Stomach smooth muscle (tissue), 2 donors: Measurements from ENCODE around the gene GLCE.

Experiments
- H3K27ac ChIP-seq: one replicate; pipeline ENCODE4 v1.7.0; 2013; ENCODE audit warnings: mild to moderate bottlenecking, low read length, inconsistent platforms
- H3K27me3 ChIP-seq, 2 donors: one replicate each; pipeline ENCODE4 v1.7.0; 2013; ENCODE audit warnings: low read length in 2 of 2; ENCODE audit not compliant: insufficient read depth in 2 of 2, control insufficient read depth in 1 of 2
- H3K36me3 ChIP-seq, 2 donors: one replicate each; pipeline ENCODE4 v1.7.0; 2013; ENCODE audit warnings: low read length in 2 of 2; ENCODE audit not compliant: control insufficient read depth in 2 of 2, insufficient read depth in 2 of 2
- H3K4me1 ChIP-seq: one replicate; pipeline ENCODE4 v1.7.0; 2013; ENCODE audit warnings: low read length; ENCODE audit not compliant: control insufficient read depth, insufficient read depth
- H3K4me3 ChIP-seq, 2 donors: one replicate each; pipeline ENCODE4 v1.7.0; 2013; ENCODE audit warnings: low read length in 2 of 2
- H3K9ac ChIP-seq, 2 donors: one replicate each; pipeline ENCODE4 v1.7.0; 2013; ENCODE audit warnings: low read length in 2 of 2, mild to moderate bottlenecking in 1 of 2
- H3K9me3 ChIP-seq, 2 donors: one replicate each; pipeline ENCODE4 v1.7.0; 2013; ENCODE audit warnings: low read length in 2 of 2; ENCODE audit not compliant: control insufficient read depth in 2 of 2
- donor health status: healthy.
- donor health status: Pancreatic carcinoma.

GLCE gene

GRCh38 chr15:69206079-69206478 is 45.6 kb downstream of the GLCE start:
- no peaks in the 10 kb centered on the region for H3K36me3 ChIP-seq
- no peak overlapping the region for H3K27ac ChIP-seq
- no peak overlapping the region for H3K4me3 ChIP-seq
- H3K9me3 ChIP-seq = no peaks in the 10 kb centered on the region
- H3K9ac ChIP-seq = no peak overlapping the region
- H3K27me3 ChIP-seq = no peaks in the 10 kb centered on the region
- H3K4me1 ChIP-seq = no peaks in the 10 kb centered on the region

DNA sequence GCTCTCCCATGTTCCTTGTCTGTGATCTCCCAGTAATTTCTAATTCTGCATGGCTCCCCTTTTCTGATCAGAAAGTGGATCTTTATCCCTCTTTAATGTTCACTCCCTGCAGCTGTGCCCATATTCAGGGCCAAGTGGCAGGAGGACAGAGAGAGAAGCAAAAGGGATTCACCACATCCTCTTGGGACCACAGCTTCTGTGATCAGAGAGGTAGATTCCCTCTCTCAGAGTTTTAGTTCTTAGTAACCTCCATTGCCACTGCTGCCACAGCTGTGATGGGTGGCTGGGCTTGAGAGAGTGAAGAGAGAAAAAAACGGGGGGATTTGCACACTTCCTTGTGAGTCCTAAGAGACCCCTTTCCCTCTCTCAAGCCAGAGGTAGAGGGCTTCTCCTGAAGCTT is 49.2 kb downstream of the GLCE start:
- Histone ChIP-seq H3K27ac (no peak overlapping the region), H3K27me3 (no peaks in the 10 kb centered on the region), H3K9me3 (no peaks in the 10 kb centered on the region), H3K36me3 (no peaks in the 10 kb centered on the region), H3K9ac (no peak overlapping the region), H3K4me3 (no peak overlapping the region), H3K4me1 (no peaks in the 10 kb centered on the region)

DNA sequence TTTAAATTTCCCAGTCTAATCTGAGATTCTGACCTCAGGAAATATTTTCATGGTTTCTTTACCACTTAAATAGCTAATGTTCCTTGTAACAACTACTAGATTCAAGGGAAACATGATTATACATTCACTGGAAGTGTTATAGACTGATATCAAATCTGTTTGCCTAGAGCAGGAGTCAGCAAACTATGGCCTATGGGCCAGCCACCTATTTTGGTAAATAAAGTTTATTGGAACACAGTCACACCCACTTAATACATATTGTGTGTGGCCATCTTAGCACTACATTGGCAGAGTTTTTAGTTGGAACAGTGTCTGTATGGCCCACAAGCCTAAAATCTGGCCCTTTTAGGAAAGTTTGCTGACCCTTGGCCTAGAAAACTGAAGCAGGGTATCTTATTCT is 50.1 kb downstream of the GLCE start:
- H3K27ac ChIP-seq = no peak overlapping the region
- no peaks in the 10 kb centered on the region for H3K9me3 ChIP-seq
- no peak overlapping the region for H3K9ac ChIP-seq
- no peaks in the 10 kb centered on the region for H3K27me3 ChIP-seq
- no peaks in the 10 kb centered on the region for H3K4me1 ChIP-seq
- no peaks in the 10 kb centered on the region for H3K36me3 ChIP-seq
- H3K4me3 ChIP-seq = no peak overlapping the region

DNA sequence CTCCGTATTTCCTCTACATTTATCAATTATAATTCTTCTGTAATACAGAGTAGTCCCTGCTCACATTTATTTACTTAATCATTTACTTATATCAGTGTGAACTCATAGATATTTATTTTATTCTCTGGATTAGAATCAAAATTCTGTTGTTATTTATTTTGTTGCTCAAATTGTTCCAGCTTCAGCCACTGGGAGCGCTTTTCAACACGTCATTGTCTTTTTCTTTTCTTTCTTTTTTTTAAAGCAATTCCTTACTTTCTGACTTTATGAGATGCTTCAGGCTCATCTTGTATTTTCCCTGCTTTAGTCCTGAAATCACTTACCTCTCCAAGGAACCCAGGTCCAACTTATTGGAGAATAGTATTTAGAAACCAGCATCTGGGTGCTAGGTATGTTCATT is 53.4 kb downstream of the GLCE start:
- H3K9ac ChIP-seq = no peak overlapping the region
- no peak overlapping the region for H3K4me3 ChIP-seq
- no peaks in the 10 kb centered on the region for H3K27me3 ChIP-seq
- H3K4me1 ChIP-seq = no peaks in the 10 kb centered on the region
- H3K36me3 ChIP-seq = no peaks in the 10 kb centered on the region
- H3K27ac ChIP-seq = no peak overlapping the region
- H3K9me3 ChIP-seq = no peaks in the 10 kb centered on the region

DNA sequence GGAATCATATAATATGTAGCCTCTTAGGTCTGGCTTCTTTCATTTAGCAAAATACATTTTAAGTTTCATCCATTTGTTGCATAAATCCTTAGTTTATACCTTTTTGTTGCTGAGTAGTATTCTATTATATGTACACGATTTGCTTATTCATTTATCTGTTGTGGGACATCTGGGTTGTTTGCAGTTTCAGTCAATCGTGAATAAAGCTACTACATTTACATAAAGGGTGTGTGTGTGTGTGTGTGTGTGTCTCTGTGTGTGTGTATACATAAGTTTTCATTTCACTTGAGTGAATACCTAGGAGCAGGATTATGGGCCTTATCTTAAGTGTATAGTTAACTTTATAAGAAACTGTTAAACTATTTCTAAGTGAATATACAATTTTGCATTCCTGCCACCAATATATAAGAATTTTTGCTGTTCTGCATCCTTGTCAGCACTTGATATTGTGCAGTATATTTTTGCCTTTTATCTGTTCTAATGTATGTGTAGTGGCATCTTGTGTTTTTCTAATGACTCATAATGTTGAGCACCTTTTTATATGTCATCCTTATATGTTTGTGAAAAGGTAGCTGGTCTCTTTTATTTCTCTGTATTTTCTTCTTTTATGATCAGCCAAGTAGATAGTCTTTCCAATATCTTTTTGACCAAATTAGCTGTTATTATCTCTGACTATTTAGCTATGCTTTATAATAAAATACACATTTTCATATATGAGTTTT is 55.0 kb downstream of the GLCE start:
- Histone ChIP-seq H3K4me3 (no peak overlapping the region), H3K36me3 (no peaks in the 10 kb centered on the region), H3K27ac (no peak overlapping the region)

DNA sequence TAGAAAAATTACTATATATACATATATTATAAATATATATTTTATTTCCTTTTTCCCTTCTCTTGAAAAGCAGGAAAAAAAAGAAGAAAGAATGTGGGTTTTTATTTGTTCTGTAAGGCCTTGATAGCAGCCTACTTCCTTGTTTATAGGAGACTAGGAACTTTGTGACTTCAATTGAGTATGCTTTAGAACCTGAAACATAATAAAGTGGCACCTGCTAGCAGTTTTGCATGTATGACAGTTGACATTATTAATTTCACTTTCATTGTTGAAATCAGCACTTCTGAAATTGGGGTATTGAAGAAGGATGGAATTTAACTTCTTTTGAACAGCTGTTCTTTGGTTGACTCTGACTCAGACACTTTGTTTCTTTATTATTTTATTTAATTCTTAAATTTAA is 56.9 kb downstream of the GLCE start:
- H3K4me3 ChIP-seq = no peak overlapping the region
- no peak overlapping the region for H3K27ac ChIP-seq
- H3K9ac ChIP-seq = no peak overlapping the region
- no peaks in the 10 kb centered on the region for H3K27me3 ChIP-seq
- H3K4me1 ChIP-seq = no peaks in the 10 kb centered on the region
- H3K9me3 ChIP-seq = peaks cover 0 to 5% of the 10 kb centered on the region in 2 donors
- H3K36me3 ChIP-seq = no peaks in the 10 kb centered on the region

More for the DNA sequence above, 55.0 kb downstream of the GLCE start:
- H3K9ac ChIP-seq = no peak overlapping the region
- no peaks in the 10 kb centered on the region for H3K9me3 ChIP-seq
- H3K27me3 ChIP-seq = no peaks in the 10 kb centered on the region
- H3K4me1 ChIP-seq = no peaks in the 10 kb centered on the region

GRCh38 chr15:69219690-69220089 is 59.3 kb downstream of the GLCE start:
- no peak overlapping the region for H3K9ac ChIP-seq
- no peaks in the 10 kb centered on the region for H3K4me1 ChIP-seq
- no peak overlapping the region for H3K4me3 ChIP-seq

DNA sequence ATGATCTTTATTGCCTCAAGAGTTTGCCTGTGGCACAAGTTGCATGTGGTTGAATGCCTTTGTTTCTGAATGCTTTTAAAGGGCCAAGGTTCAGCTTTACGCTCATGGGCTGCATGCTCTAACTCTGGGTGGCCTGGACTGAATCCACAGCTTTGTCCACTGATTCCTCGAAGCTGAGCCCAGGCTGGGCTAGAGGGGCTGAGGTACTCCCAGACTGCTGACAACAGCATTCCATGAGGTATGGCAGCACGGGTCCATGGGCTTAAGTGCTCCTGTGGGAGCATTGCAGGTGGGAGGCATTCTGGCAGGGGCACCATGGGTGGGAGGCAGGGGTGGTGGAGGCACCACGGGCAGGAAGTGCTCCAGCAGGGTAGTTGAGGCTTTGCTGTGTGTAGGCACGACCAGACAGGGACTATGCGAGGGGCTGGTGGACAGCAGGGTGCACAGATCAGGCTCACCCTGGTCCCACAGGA is 61.6 kb downstream of the GLCE start:
- no peak overlapping the region for H3K27ac ChIP-seq
- no peaks in the 10 kb centered on the region for H3K27me3 ChIP-seq

More at GRCh38 chr15:69219690-69220089, 59.3 kb downstream of the GLCE start:
- H3K36me3 ChIP-seq = no peaks in the 10 kb centered on the region
- no peaks in the 10 kb centered on the region for H3K27me3 ChIP-seq
- H3K9me3 ChIP-seq = peaks cover 0 to 7% of the 10 kb centered on the region in 2 donors
- no peak overlapping the region for H3K27ac ChIP-seq

DNA sequence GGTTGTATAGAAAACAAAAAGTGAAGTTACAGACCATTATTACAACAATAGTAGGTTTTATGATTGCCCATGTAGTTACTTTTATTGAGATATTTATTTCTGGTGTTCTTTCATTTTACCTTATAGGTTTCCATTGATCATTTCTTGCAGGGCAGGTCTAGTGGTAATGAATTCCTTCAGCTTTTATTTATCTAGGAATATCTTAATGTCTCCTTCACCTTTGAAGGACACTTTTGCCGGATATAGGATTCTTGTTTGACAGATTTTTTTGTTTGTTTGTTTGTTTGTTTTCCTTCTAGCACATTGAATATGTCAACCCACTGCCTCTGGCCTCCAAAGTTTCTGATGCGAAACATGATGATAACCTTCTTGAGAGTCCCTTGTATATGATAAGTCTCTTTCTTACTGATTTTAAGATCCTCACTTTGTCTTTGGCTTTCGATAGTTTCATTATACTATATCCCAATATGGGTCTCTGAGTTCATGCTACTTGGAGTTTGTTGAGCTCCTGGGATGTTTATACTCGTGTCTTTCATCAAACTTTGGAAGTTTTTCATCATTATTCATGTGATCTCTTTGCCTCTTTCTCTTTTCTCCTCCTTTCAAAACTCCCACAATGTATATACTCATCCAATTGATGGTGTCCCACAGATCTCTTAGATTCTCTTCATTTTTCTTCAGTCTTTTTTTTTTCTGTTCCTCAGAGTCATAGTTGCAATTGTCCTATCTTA is 62.8 kb downstream of the GLCE start:
- no peak overlapping the region for H3K27ac ChIP-seq

More for the DNA sequence above, 61.6 kb downstream of the GLCE start:
- Histone ChIP-seq H3K4me3 (no peak overlapping the region), H3K9me3 (peaks cover 0 to 7% of the 10 kb centered on the region in 2 donors), H3K4me1 (no peaks in the 10 kb centered on the region), H3K9ac (no peak overlapping the region), H3K36me3 (no peaks in the 10 kb centered on the region)

DNA sequence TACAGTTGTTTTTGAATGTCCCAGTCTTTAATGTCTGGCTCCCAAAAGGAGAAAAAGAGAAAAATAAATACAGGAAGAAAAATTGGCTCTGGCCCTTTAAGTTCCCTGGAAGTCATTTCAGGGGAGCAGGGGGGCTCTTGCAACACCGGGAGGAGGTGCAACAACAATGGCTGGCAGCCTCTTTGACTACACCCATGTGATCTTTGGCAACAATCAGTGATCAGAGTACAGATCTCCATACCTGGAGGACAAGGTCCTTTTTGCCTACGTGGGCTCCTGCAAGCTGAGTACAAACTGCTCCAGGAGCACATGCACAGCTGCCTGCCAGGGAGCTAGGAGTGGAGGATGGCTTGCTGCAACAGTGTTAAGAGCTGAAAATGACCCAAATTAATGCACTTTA is 63.9 kb downstream of the GLCE start:
- Histone ChIP-seq H3K9me3 (peaks cover 0 to 7% of the 10 kb centered on the region in 2 donors), H3K4me3 (no peak overlapping the region), H3K27ac (no peak overlapping the region)

More for the DNA sequence above, 62.8 kb downstream of the GLCE start:
- no peak overlapping the region for H3K9ac ChIP-seq
- no peaks in the 10 kb centered on the region for H3K36me3 ChIP-seq
- H3K4me3 ChIP-seq = no peak overlapping the region
- H3K4me1 ChIP-seq = no peaks in the 10 kb centered on the region
- H3K9me3 ChIP-seq = peaks cover 0 to 7% of the 10 kb centered on the region in 2 donors
- H3K27me3 ChIP-seq = no peaks in the 10 kb centered on the region

More for the DNA sequence above, 63.9 kb downstream of the GLCE start:
- Histone ChIP-seq H3K27me3 (no peaks in the 10 kb centered on the region), H3K36me3 (no peaks in the 10 kb centered on the region), H3K4me1 (no peaks in the 10 kb centered on the region), H3K9ac (no peak overlapping the region)
